Mesothelial cell of epicardium (in vitro differentiated cells): ENCODE results near the gene FARP2. TPM values are rescaled to one million over a fixed set of nuclear protein-coding genes. Genes with fewer than 3 reads are reported as not detected.

Source experiments
- DNase-seq, 2 experiments: peaks; one replicate each; pipeline ENCODE4 v3.0.0; 2021; ENCODE audit warnings: low spot score in 2 of 2; ENCODE audit not compliant: unreplicated experiment in 2 of 2
- H3K27ac Mint-ChIP-seq: 2 replicates; pipeline ENCODE4 v1.8.0; 2021; ENCODE audit warnings: mixed read lengths
- H3K27me3 Mint-ChIP-seq: 2 replicates; pipeline ENCODE4 v1.8.0; 2021; ENCODE audit warnings: low read depth, mixed read lengths
- H3K36me3 Mint-ChIP-seq: 2 replicates; pipeline ENCODE4 v1.8.0; 2021; ENCODE audit warnings: mixed read lengths
- H3K4me1 Mint-ChIP-seq: 2 replicates; pipeline ENCODE4 v1.8.0; 2021; ENCODE audit warnings: mixed read lengths
- H3K4me3 Mint-ChIP-seq: 2 replicates; pipeline ENCODE4 v1.8.0; 2021; ENCODE audit warnings: mild to moderate bottlenecking, moderate library complexity, mixed read lengths
- H3K9me3 Mint-ChIP-seq: 2 replicates; pipeline ENCODE4 v1.8.0; 2021; ENCODE audit warnings: mixed read lengths
- total RNA-seq: library from RNA; stranded (reverse); gene quantifications from 3 replicates; pipeline ENCODE4 v1.2.1, GENCODE V29; 2021
- TF ChIP-seq, protein P1 (sequence below): fragments of 200-600 bp; sonication (generic); IDR thresholded peaks from one replicate; pipeline ENCODE4 v1.5.0; 2021; ENCODE audit warnings: antibody characterized with exemption; ENCODE audit not compliant: unreplicated experiment

FARP2 gene
- total RNA-seq, 1 donor from 2014 or later = 54.9 TPM

DNA sequence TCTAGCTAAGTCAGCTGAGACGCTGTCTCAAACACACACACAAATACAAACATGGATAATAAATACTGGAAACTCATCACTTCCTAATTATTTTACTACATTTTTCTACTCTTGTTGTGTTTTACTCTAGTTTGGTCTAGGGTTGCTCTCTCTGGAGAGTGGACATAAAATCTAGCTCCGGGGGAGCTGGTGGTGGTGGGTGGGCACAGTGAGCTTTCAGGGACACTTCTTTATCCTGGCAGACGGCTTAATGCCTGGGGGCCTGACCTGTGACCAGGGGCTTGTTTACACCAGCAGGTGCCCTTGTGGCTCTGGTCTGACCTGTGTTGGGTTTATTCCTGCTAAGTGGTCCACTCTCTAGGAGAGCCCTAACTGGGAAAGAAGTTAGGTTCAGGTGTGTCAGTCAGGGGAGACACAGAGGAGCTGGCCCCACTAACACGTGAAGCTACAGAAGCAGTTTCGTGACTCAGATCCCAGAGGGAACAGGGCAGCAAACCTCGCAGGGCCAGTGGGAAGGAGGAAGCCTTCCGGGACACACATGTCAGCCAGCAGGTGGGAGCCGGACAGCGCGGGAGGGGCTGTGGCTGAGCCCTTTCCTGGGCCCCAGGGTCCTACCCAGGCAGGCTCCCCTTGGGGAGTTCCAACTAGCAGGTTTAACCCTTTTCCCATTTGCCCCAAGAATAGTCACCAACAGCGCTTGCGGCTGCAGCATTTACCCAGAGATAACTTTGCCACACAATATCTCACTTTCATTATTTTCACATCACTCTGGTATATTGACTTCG, 180.0 kb downstream of the FARP2 start:
- no peak for DNase-seq
- Mint-ChIP-seq H3K36me3 (no peaks in the 10 kb centered on the region), H3K27ac (no peak overlapping the region), H3K4me1 (peaks cover 9% of the 10 kb centered on the region), H3K4me3 (no peak overlapping the region), H3K27me3 (peaks cover 6% of the 10 kb centered on the region), H3K9me3 (no peaks in the 10 kb centered on the region)
- TF ChIP-seq, protein P1, sequence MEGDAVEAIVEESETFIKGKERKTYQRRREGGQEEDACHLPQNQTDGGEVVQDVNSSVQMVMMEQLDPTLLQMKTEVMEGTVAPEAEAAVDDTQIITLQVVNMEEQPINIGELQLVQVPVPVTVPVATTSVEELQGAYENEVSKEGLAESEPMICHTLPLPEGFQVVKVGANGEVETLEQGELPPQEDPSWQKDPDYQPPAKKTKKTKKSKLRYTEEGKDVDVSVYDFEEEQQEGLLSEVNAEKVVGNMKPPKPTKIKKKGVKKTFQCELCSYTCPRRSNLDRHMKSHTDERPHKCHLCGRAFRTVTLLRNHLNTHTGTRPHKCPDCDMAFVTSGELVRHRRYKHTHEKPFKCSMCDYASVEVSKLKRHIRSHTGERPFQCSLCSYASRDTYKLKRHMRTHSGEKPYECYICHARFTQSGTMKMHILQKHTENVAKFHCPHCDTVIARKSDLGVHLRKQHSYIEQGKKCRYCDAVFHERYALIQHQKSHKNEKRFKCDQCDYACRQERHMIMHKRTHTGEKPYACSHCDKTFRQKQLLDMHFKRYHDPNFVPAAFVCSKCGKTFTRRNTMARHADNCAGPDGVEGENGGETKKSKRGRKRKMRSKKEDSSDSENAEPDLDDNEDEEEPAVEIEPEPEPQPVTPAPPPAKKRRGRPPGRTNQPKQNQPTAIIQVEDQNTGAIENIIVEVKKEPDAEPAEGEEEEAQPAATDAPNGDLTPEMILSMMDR = no peak

DNA sequence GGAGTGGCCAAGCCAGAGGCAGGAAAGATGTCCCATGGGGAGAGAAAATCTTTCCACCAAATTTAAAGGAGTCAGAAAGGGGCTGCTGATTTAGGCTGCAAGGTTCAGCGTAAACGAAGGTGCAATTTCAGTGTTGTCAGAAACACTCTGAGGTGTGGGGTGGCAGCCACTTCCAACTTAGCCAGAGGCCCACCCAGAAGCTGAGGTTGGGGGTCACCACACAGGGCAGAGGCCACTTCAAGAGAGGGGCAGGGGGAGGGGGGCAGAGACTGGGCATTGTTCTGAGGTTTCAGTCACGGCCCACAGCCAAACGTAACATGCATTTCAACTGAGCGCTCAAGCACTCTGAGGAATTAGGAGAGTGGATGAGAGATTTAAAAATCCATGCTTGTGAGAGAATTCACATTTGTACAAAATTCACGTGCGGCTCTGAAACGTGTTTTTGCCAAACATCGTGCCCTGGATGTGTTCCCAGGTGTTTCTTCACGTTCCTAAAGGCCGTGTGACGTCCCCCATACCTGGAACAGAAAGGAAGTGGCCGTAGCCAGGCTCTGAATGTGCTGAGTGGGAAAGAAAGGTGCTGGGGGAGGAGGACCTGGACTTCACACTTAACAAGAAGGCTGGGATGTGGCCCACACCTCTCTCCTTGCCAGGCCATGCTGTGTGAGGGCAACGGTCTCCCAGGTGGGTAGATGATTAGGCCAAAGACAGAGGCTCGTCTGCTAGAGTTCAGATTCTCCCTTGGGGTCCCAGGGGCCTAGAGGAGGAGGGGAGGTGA, 182.9 kb downstream of the FARP2 start:
- Mint-ChIP-seq H3K27ac (no peak overlapping the region), H3K4me3 (no peak overlapping the region), H3K4me1 (peaks cover 9% of the 10 kb centered on the region), H3K27me3 (peaks cover 20% of the 10 kb centered on the region), H3K9me3 (no peaks in the 10 kb centered on the region), H3K36me3 (no peaks in the 10 kb centered on the region)
- no peak for DNase-seq
- TF ChIP-seq, protein P1 = no peak

DNA sequence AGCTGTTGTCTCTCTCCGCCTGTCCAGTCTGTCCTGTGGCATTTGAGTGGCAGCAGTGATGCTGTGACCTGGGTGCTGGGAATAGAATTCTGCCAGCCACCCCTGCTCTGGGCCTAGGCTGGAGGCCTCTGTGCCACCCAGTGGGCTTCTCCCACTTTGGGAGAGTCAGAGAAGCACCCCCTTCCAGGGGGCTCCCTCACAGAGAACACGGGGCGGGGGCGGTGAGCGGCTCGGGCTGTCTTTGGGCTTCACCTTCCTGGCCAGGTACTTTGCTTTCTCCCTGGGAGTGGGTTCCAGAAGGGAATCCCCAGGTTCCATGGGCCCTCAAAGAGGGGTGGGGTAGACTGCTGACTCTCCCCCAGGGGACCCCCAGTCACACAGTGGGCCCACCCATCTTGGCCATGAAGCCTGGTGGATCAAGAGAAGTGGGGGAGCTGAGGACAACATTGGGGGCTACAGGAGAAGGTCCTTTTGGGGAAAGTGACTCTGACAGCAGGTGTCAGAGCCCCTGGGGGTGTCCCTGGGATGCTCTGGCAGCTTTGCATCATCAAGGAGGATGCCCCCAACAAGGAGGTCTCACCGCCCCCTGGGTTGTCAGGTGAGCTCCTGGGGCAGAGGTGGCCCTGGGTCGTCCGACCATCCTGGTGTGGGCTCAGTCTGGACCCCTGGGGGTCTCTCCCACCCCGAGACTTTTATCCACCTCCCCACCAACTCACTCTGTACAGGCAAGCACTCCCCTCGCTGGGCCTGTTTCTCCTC, 183.7 kb downstream of the FARP2 start:
- Mint-ChIP-seq H3K9me3 (no peaks in the 10 kb centered on the region), H3K4me1 (peaks cover 9% of the 10 kb centered on the region), H3K27me3 (peaks cover 20% of the 10 kb centered on the region), H3K4me3 (no peak overlapping the region), H3K27ac (no peak overlapping the region), H3K36me3 (no peaks in the 10 kb centered on the region)
- DNase-seq = no peak
- TF ChIP-seq, protein P1 = no peak

DNA sequence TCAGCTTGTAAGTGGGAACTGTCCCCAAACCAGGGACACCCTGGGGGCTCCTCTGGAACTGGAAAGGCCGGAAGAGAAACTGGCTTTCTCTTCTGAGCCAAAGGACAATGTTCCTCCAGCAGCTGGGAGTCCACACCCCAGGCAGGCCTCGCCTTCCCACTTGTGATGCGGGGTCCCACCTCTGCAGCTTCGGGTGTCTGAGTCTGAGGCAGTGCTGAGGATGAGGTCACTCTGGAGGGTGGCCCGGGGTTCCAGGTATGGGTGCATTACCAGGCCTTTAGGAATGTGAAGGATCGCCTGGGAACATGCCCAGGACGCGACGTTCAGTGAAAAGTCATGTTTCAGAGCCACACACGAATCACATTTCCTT, 184.3 kb downstream of the FARP2 start:
- TF ChIP-seq, protein P1 = no peak
- Mint-ChIP-seq H3K4me1 (peaks cover 9% of the 10 kb centered on the region), H3K27ac (peak overlapping the region; percentile 57), H3K27me3 (peaks cover 20% of the 10 kb centered on the region), H3K4me3 (peak overlapping the region; percentile 62), H3K36me3 (no peaks in the 10 kb centered on the region), H3K9me3 (no peaks in the 10 kb centered on the region)
- no peak for DNase-seq

DNA sequence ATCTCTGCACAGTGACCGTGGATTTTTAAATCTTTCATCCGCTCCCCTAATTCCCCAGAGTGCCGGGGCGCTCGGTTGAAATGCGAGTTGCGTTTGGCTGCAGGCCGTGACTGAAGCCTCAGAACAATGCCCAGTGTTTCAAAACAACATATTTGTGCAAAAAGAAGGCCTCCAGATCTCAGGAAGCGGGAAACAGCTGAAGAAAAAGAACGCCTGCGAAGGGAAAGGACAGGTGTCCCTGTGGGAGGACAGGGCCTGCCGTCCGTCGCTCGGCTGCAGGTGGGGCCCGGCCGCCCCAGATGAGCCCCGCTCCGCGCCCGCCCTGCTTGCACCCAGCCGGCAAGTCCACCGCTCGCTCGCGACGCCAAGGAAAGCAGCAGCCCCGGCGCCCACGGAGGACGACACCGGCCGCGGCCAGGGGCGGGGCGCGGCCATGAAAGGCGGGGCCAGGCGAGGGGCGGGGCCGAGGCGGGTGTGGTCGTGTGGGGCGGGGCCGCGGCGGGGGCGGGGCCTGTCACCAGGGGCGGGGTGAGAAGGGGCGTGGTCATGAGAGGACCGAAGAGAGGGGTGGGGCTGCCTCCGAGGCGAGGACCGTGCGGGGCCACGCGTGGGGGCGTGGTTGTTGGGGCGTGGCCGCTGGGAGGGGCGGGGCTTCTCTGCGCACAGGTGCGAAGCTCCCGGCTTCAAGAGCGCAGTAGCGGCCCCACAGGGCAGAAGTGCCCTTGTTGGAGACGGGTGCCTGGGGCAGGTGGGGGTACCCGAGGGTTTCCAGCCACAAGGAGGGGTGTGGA, 184.9 kb downstream of the FARP2 start:
- no peaks in the 10 kb centered on the region for H3K9me3 Mint-ChIP-seq
- H3K27ac Mint-ChIP-seq = peak overlapping the region; percentile 57
- H3K36me3 Mint-ChIP-seq = no peaks in the 10 kb centered on the region
- H3K4me3 Mint-ChIP-seq = peak overlapping the region; percentile 62
- peak in 1 of 2 experiments; percentile 71 for DNase-seq
- TF ChIP-seq, protein P1 = no peak
- peaks cover 7% of the 10 kb centered on the region for H3K4me1 Mint-ChIP-seq
- H3K27me3 Mint-ChIP-seq = peaks cover 20% of the 10 kb centered on the region
